Glutamatergic neuron (in vitro differentiated cells): ENCODE measurements around the gene MT1M. TPM values are rescaled to one million over a fixed set of nuclear protein-coding genes. Genes with fewer than 3 reads are reported as not detected.

Experiments used
- DNase-seq: peaks from one replicate; pipeline ENCODE4 v3.0.0; 2022
- H3K27ac Mint-ChIP-seq: one replicate; pipeline ENCODE4 v1.8.0; 2020; ENCODE audit warnings: mild to moderate bottlenecking, mixed read lengths, inconsistent platforms; ENCODE audit not compliant: unreplicated experiment
- H3K27me3 Mint-ChIP-seq: one replicate; pipeline ENCODE4 v1.8.0; 2020; ENCODE audit warnings: mild to moderate bottlenecking, moderate library complexity, mixed read lengths, inconsistent platforms; ENCODE audit not compliant: unreplicated experiment
- H3K36me3 Mint-ChIP-seq: one replicate; pipeline ENCODE4 v1.8.0; 2020; ENCODE audit warnings: mild to moderate bottlenecking, mixed read lengths, inconsistent platforms; ENCODE audit not compliant: unreplicated experiment
- H3K4me1 Mint-ChIP-seq: one replicate; pipeline ENCODE4 v1.8.0; 2020; ENCODE audit warnings: mild to moderate bottlenecking, low read depth, mixed read lengths, inconsistent platforms; ENCODE audit not compliant: unreplicated experiment
- H3K4me3 Mint-ChIP-seq: one replicate; pipeline ENCODE4 v1.8.0; 2020; ENCODE audit warnings: mild to moderate bottlenecking, mixed read lengths, inconsistent platforms; ENCODE audit not compliant: unreplicated experiment
- H3K9me3 Mint-ChIP-seq: one replicate; pipeline ENCODE4 v1.8.0; 2020; ENCODE audit warnings: mild to moderate bottlenecking, moderate library complexity, mixed read lengths, inconsistent platforms; ENCODE audit not compliant: unreplicated experiment
- total RNA-seq: library from RNA; stranded (reverse); fragmentation: NEBNext Ultra II Directional; extraction: Animal tissue kit (Norgen Biotek cat#: 25700); gene quantifications from one replicate; pipeline ENCODE4 v1.2.1, GENCODE V29; 2021; ENCODE audit not compliant: unreplicated experiment
- TF ChIP-seq, protein P1 (sequence below): fragments of 200-600 bp; sonication (generic); IDR thresholded peaks from one replicate; pipeline ENCODE4 v1.5.0; 2021; ENCODE audit not compliant: partially characterized antibody, unreplicated experiment

MT1M gene
- total RNA-seq, 1 donor from 2014 or later = not detected

DNA sequence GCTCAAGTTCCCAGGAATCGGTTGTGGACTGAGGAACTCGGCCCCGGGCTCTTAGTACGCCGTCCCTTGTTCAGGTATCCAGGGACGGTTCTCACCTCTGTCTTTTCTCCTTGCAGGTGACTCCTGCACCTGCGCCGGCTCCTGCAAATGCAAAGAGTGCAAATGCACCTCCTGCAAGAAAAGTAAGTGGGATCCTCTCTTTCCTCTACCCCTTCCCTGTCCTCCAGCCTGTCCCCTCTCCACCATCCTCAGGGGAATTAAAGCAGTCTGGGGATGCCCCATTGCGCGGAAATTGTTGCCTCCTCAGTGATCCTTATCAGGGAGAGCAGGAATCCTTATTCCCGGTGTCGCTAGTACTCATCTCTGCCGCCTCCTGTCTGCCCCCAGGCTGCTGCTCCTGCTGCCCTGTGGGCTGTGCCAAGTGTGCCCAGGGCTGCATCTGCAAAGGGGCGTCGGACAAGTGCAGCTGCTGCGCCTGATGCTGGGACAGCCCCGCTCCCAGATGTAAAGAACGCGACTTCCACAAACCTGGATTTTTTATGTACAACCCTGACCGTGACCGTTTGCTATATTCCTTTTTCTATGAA is 23.5 kb upstream of the MT1M start:
- Mint-ChIP-seq H3K4me3 (peak overlapping the region; percentile 86), H3K27ac (no peak overlapping the region), H3K4me1 (peaks cover 12% of the 10 kb centered on the region), H3K9me3 (no peaks in the 10 kb centered on the region), H3K36me3 (no peaks in the 10 kb centered on the region), H3K27me3 (peaks cover 23% of the 10 kb centered on the region)
- DNase-seq = no peak
- TF ChIP-seq, protein P1, sequence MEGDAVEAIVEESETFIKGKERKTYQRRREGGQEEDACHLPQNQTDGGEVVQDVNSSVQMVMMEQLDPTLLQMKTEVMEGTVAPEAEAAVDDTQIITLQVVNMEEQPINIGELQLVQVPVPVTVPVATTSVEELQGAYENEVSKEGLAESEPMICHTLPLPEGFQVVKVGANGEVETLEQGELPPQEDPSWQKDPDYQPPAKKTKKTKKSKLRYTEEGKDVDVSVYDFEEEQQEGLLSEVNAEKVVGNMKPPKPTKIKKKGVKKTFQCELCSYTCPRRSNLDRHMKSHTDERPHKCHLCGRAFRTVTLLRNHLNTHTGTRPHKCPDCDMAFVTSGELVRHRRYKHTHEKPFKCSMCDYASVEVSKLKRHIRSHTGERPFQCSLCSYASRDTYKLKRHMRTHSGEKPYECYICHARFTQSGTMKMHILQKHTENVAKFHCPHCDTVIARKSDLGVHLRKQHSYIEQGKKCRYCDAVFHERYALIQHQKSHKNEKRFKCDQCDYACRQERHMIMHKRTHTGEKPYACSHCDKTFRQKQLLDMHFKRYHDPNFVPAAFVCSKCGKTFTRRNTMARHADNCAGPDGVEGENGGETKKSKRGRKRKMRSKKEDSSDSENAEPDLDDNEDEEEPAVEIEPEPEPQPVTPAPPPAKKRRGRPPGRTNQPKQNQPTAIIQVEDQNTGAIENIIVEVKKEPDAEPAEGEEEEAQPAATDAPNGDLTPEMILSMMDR = no peak

DNA sequence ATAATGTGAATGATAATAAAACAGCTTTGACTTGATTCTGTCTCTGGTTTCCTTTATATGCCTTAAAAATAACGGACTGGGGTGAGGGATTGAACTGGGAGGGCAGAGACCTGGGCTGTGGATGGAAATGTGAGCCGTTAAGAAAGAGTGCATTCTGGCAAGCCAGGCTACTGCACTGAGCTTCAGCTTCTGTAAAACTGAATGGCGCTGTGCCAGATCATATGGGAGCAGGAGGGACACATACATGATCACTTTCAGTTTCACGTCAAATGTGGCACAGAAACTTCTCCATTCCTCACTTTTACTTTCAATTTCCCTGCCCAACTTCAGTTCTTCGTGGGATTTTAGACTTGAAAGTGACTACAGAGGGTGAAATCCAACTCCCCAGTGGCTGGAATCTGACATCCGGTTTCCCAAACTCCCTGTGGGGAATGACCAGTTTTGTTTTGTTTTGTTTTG is 23.0 kb upstream of the MT1M start:
- Mint-ChIP-seq H3K27me3 (peaks cover 24% of the 10 kb centered on the region), H3K4me3 (peak overlapping the region; percentile 86), H3K27ac (no peak overlapping the region), H3K36me3 (no peaks in the 10 kb centered on the region), H3K9me3 (no peaks in the 10 kb centered on the region), H3K4me1 (peaks cover 12% of the 10 kb centered on the region)
- DNase-seq = no peak
- TF ChIP-seq, protein P1 = no peak

DNA sequence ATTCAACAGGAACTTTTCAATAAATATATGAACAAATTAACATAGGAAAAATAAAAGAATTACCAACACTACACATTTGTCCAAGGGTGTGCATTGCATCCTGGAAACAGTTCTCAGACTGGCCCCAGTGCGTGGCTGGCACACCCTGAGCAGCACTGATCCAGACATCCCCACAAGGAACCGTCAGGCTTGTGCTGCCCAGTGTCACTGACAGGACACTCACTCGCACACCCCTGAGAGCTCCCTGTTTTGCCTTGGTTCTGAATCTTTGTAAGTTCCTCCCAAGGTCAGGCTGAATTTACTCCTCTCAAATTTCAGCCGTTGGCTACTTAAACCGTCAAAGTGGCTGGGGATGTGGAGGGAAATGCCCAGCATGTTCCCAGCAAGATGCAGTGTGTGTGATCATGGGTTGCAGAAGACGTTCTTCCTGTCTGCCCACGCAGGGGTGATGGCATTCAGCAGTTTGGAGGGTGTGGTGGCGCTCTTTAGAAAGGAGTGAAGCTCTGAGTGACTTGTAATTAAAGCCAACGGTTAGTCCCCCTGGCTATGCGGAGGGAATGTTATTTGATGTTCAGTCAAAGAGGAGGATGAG is 22.3 kb upstream of the MT1M start:
- H3K36me3 Mint-ChIP-seq = no peaks in the 10 kb centered on the region
- H3K4me1 Mint-ChIP-seq = peaks cover 12% of the 10 kb centered on the region
- no peak overlapping the region for H3K4me3 Mint-ChIP-seq
- no peak for DNase-seq
- peaks cover 24% of the 10 kb centered on the region for H3K27me3 Mint-ChIP-seq
- H3K27ac Mint-ChIP-seq = no peak overlapping the region
- TF ChIP-seq, protein P1 = no peak
- no peaks in the 10 kb centered on the region for H3K9me3 Mint-ChIP-seq

DNA sequence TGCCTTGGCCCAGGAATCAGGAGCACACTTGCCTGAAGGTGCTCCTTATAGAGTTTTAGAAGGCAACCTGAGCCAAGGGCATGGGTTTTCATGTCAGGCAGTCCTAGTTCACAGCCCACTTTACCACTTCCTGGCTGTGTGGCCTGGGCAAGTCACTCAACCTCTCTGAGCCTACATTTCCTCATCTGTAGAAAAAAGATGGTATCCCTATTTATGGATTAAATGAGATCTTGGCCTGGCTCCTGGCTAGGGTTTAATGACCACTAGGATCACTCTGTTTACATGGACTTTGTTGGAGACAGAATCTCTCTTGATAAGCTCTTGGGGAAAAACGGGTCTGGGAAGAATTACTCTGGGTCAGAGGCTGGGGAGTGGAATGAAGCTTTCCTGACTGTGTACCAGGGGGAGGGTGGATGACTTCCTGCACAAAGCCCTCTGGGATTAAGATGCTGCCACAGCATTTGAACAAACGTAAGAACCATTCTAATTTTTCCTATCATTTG is 21.8 kb upstream of the MT1M start:
- H3K4me1 Mint-ChIP-seq = peaks cover 12% of the 10 kb centered on the region
- no peak for DNase-seq
- H3K9me3 Mint-ChIP-seq = no peaks in the 10 kb centered on the region
- H3K27me3 Mint-ChIP-seq = peaks cover 24% of the 10 kb centered on the region
- TF ChIP-seq, protein P1 = no peak
- no peak overlapping the region for H3K27ac Mint-ChIP-seq
- no peak overlapping the region for H3K4me3 Mint-ChIP-seq
- no peaks in the 10 kb centered on the region for H3K36me3 Mint-ChIP-seq

DNA sequence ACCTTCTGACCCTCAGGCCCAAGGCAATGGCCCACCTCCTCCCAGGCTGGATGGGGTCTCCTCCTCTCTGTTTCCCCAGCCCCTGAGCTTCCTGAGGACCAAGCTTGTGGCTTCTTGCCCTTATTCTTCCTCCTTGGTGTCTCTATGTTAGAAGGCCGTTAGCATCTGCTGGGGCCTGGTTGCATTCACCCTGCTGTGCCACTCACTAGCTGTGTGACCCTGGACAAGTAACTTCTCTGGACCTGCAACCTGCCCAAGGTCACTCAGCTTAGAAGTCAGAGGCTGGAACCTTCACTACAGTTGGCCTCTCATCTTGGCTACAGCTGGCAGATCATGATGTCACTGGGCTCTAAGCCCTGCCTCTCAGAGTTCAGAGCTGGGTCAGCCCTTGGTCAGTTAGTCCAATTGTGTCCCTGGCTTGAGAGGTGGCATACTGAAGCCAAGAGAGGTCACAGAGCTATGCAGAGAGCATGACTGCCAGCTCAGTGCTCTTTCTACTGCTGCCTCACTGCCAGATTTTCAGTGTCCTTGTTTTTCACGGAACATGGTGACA is 21.1 kb upstream of the MT1M start:
- no peak overlapping the region for H3K4me3 Mint-ChIP-seq
- H3K27me3 Mint-ChIP-seq = peaks cover 19% of the 10 kb centered on the region
- H3K4me1 Mint-ChIP-seq = peaks cover 12% of the 10 kb centered on the region
- H3K9me3 Mint-ChIP-seq = no peaks in the 10 kb centered on the region
- H3K27ac Mint-ChIP-seq = no peak overlapping the region
- no peak for DNase-seq
- TF ChIP-seq, protein P1 = no peak
- H3K36me3 Mint-ChIP-seq = no peaks in the 10 kb centered on the region
